Limb (tissue), 2 donors: Measurements from ENCODE around the gene SELENON.
A peak's percentile ranks its signal among the peaks of the same experiment; 100 is the strongest.

ENCODE experiments used
- DNase-seq, 2 donors: peaks; one replicate each; pipeline ENCODE4 v3.0.0-alpha.2; 2016; ENCODE audit errors: extremely low spot score in 2 of 2

SELENON gene

GRCh38 chr1:25770541-25771220 lies 29.3 kb upstream of the SELENON start:
- DNase-seq: no peak

DNA sequence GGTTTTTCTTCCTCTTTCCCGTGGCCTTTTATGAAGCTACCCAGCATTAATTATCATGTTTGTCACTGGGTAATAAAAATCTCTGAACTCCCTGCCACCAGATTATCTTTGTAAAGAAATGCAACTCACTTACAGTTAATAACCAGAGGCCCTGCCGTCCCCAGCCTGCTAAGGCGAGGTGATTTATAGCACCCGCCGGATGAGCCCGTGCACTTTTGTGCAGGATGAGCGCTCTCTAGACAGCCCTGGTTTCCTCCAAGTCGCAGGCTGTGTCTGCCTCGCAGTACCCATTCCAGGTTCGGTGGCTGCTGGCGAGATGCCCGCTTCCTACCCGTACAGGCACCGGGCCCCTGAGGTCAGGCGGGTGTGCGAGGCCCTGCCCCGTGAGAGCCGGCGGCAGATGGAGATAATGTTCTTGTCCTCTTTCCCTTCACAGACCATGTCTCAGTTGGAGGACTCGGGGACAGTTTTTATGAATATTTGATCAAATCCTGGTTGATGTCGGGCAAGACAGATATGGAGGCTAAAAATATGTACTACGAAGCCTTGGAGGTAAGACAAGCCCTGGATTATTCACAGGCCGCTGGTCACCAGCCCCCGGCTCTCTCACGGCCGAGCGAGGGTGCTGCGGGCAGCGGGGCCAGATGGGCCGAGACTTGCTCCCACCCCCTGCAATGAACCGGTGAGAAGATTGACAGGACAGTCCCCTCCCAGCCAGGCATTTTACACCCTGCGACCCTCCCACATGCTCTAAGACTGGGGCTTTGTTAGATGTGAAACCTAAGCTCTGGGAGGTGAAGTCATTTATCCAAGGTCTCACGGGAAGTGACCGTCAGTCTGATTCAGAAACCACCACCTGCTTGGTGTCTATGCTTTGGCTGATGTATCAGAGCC lies 28.5 kb upstream of the SELENON start:
- DNase-seq: peak in 1 of 2 donors; percentile 68

DNA sequence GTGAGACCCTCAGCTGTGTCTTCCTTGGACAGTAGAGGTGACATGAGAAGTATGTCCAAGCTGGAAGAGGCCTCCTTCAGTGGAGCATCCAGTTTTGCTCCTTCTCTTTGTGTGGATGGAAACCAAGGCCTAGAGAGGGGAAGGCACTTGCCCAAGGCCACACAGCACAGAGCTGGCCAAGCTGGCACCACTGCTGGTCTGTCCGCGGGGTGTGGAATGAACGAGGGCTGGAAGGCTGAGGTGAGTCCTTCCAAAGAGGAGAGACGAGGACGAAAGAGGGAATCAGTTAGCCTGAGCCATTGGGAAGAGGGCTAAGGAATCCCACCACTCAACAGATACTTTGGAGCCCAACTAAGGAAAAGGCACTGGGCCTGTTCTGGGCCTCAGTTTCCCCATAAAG lies 27.8 kb upstream of the SELENON start:
- DNase-seq: no peak

- DNase-seq: no peak
These were observed 27.2 kb upstream of the SELENON start for GRCh38 chr1:25772692-25773245.

- DNase-seq: no peak
These were observed 26.4 kb upstream of the SELENON start for GRCh38 chr1:25773441-25774125.

- no peak for DNase-seq
These were observed 25.7 kb upstream of the SELENON start for GRCh38 chr1:25774206-25774803.

DNA sequence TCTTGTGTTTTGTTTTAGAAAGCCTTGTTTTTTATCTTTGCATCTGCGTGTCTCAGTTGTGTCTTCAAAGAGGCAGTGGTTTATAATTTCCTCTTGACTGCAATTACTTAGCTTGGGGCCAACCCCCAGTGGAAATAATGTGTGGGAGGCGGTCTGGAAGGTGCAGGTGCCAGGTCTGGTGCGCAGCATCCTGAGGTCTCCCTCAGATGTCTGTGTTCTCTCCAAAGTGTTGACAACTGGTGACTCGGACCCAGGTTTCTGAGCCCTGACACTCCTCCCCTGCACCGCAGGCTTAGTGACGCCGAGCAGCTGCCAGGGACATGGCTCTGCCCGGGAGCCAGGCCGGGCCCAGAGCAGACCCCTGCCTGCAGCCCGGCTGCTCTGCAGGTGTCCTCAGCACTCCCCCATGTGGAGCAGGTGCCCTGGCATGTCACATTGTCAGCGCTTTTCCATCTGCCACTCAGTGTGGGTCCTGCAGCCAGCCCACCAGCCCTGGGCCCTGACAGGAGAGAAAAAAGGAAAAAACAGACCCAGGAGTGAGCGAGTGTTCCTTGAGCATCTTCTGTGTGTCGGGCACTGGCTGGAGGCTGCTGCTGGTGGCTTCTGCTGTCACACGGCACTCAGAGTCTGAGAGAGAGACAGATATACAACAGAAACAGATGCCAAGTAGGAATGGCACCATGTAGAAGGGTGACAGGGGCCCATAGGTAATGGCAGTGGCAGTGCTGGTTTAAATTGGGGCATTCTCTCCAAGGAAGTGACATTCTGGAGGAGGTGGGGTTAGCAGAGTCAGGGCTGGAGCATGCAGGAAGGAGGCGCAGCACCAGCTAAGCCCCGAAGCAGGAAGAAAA lies 24.8 kb upstream of the SELENON start:
- DNase-seq: no peak

- DNase-seq: no peak
These were observed 20.6 kb upstream of the SELENON start for GRCh38 chr1:25779388-25779787.

DNA sequence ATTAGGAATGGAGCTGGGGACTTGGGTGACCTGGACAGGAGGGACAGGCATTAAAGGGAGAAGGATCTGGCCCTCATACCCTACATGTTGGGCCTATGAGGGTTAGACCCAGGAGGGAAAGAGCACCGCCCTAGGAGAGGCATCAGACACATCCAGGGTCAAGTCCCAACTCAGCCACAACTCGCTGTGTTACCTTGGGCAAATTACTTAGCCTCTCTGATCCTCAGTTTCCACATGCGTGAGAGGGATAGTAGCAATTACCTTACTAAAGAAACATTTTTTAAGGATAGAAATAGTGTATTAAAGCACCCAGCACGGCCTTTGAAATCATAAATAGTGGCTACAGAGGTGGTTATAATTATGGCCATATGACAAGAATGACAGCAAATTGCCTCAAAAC lies 20.1 kb upstream of the SELENON start:
- no peak for DNase-seq

DNA sequence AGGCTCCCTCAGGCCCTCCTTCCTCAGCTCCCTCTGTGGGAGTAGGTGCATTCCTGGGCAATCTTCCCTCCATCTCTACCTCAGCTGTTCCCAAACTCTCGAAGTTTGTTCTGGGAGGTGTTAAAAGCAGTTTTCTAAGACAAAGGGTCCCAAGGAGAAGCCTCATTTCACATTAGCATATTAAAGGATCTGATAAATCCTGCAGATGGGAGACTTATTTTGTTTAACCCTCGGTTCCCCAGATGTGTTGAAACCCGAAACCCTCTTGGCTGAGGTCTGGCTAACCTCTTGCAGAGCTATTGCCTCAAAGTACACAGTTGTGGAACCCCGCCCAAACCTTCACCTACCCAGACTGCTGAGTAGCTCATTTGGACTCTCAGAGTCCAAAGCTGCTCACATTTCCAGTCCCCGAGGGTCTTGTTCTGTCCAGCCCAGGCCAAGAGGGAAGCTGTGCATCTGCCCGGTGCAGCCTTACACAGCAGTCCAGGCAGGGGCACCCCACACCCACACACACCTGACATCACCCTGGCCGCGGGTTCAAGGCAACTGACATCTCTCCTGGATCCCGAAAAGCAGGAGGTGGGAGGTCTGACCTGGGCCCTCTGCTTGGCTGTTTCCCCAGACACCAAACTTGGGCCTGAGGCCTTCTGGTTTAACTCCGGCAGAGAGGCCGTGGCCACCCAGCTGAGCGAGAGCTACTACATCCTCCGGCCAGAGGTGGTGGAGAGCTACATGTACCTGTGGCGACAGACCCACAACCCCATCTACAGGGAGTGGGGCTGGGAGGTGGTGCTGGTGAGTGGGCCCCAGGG lies 19.5 kb upstream of the SELENON start:
- no peak for DNase-seq

- no peak for DNase-seq
These were observed 18.9 kb upstream of the SELENON start for GRCh38 chr1:25781130-25781433.

DNA sequence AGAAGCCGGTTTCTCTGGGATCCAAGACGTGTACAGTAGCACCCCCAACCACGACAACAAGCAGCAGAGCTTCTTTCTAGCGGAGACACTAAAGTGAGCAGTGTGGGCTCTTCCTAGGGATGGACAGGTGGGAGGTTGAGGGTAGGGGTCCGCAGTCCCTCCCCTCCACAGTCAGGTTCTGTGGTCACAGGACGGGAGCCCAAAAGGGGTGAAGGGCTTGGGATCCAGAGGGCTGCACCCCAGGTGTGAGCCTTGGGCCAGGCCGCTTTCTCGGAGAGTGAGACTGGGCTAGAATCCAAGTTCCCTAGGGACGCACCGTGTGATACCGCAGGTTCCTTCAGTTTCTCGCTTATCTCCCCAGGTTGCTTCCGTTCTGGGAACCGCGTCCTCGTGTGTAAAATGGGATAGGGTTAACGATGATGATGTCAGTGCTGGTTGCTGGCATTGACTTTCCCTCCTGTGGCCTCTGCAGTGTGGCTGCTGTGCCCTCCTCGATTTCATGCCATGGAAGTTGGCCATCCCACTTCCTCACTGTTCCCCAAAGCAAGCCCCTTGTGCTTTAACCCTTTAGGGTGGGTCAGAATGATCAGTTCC lies 17.3 kb upstream of the SELENON start:
- DNase-seq: no peak

GRCh38 chr1:25784575-25785051 lies 15.4 kb upstream of the SELENON start:
- no peak for DNase-seq

GRCh38 chr1:25785333-25786067 lies 14.5 kb upstream of the SELENON start:
- no peak for DNase-seq

GRCh38 chr1:25786887-25787759 lies 12.9 kb upstream of the SELENON start:
- no peak for DNase-seq

DNA sequence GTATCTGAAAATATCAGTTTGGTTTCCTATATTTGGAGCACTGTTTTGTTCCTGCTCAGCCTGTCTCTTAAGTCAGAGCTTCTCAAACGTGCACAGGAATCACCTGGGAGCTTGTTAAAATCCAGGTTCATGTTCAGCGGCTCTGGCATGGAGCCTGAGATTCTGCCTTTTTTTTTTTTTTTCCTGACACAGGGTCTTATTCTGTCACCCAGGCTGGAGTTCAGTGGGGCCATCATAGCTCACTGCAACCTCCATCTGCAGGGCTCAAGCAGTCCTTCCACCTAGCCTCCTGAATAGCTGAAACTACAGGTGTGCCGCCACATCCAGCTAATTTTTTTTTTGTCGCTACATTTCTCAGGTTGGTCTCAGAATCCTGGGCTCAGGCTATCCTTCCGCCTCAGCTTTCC lies 12.2 kb upstream of the SELENON start:
- DNase-seq: no peak

DNA sequence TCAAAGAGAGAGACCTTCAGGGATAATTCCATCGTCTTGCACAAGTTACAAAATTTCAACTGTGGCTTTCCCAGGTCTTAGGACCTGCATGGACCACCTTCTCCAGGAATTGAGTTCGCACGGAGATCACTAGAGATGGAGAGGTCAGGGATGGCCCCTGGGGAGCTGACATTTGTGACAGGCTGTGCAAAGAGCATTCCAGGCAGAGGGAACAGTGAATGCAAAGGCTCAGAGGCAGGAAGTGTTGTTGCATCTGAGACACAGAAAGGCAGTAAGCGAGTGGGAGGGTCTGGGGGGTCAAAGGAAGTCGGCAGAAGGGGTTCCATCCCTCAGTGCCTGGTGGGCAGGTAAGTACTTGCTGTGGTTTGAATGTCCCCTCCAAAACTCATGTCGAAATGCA lies 9.5 kb upstream of the SELENON start:
- no peak for DNase-seq

DNA sequence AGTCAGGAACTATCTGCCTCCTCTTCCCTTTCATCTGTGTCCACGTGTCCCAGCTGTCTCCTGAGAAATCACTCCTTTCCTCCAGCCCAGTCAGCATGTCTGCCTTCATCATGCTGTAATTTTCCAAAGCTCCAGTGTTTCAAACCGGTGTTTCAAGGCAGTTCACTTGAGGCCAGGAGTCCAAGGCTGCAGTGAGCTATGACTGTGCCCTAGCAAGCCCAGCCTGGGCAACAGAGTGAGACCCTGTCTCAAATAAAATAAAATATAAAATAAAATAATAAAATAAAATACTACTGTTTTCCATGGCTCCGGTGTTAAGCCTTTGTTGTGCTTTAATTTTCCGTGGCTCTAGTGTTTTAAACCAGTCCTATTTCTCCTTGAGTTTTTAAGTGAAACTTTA lies 7.9 kb upstream of the SELENON start:
- DNase-seq: no peak
